ENCODE results near the gene SCN1A. TPM values are rescaled to one million over a fixed set of nuclear protein-coding genes. Genes with fewer than 3 reads are reported as not detected.

Gene SCN1A
- total and polyA plus RNA-seq, 2 of the 4 experiments (the other 2 are of a cell fraction) = under 0.01 TPM; not detected in 1

GRCh38 chr2:166090908-166091307 is 36.9 kb downstream of the SCN1A start:
- H2BK20ac ChIP-seq (ENCODE audit: low read depth, low read length) = no peak overlapping the region
- H3K79me1 ChIP-seq (ENCODE audit: low read depth in 1 of 2, low read length in 2 of 2) = no peaks in the 10 kb centered on the region
- H4K20me1 ChIP-seq (ENCODE audit: insufficient read depth, low read length) = no peaks in the 10 kb centered on the region
- no peak overlapping the region for H3K14ac ChIP-seq (replicated peaks; ENCODE audit: low read depth, low read length)
- ChIA-PET POLR2A (ENCODE audit: unreplicated experiment) (no interaction called here), CTCF (interaction anchor here (1.6 kb wide), 1 partner anchor 16 kb away, joined by 5 read pairs; no protein-coding TSS in a partner anchor)
- H3K23ac ChIP-seq (ENCODE audit: low read depth, low read length) = no peak overlapping the region
- dilution Hi-C loops (cut with HindIII; ENCODE audit: low sequenced_read_pairs, unreplicated experiment) (no loop called here), intact Hi-C loops (cut with micrococcal nuclease) (no loop called here), in situ Hi-C loops (cut with MboI; ENCODE audit: low sequenced_read_pairs) (no loop called here)
- H2BK5ac ChIP-seq (ENCODE audit: low read depth, low read length, poor library complexity, severe bottlenecking) = no peak overlapping the region
- H3K4me2 ChIP-seq (ENCODE audit: low read depth, low read length) = no peak overlapping the region
- peak; percentile 58 for DNase-seq
- H3K27me3 ChIP-seq (ENCODE audit: control insufficient read depth, insufficient read depth, low read length) = no peaks in the 10 kb centered on the region
- no peak overlapping the region; the same call in 1 of the 2 replicates for H2AK5ac ChIP-seq (ENCODE audit: low read depth, low read length)
- no peak overlapping the region for H3K4me3 ChIP-seq (ENCODE audit: insufficient read depth, low read depth, low read length)
- H3K18ac ChIP-seq (ENCODE audit: low read depth, low read length) = no peak overlapping the region
- H3K27ac ChIP-seq (ENCODE audit: insufficient read depth, low read length) = no peak overlapping the region
- H4K91ac ChIP-seq (ENCODE audit: insufficient read depth, low read depth, low read length) = no peak overlapping the region
- BruUV-seq (replicated peaks) = no TSS peak
- no peaks in the 10 kb centered on the region for H3K9me1 ChIP-seq (ENCODE audit: insufficient read depth, low read length)
- no CpG with 5 or more reads among the region's 5 CpGs for WGBS, 2 experiments (ENCODE audit: extremely low coverage in 2 of 2, insufficient read length in 1 of 2)
- H3K4me1 ChIP-seq (ENCODE audit: control insufficient read depth, insufficient read depth, low read length) = peaks cover 3% of the 10 kb centered on the region
- no peak overlapping the region for H4K5ac ChIP-seq (ENCODE audit: low read depth, low read length)
- no peaks in the 10 kb centered on the region for H3K9me3 ChIP-seq (ENCODE audit: control insufficient read depth, insufficient read depth, low read length)
- no peak overlapping the region for H3K9ac ChIP-seq (ENCODE audit: low read depth, low read length)
- H2BK120ac ChIP-seq (ENCODE audit: low read depth, low read length) = no peak overlapping the region
- no peak overlapping the region for H2BK15ac ChIP-seq (ENCODE audit: low read depth, low read length)
- no peak overlapping the region for H3K56ac ChIP-seq (ENCODE audit: extremely low read depth, insufficient read depth, low read length)
- TF ChIP-seq CEBPB (IDR thresholded peaks at IDR 0.05; ENCODE audit: low read depth, low read length) = peak; percentile 70
- no peak for TF ChIP-seq CTCF (conservative IDR thresholded peaks at IDR 0.05; ENCODE audit: low read depth, low read length)
- no peak overlapping the region for H3K4ac ChIP-seq (ENCODE audit: low read depth, low read length)
- H4K8ac ChIP-seq (ENCODE audit: low read depth in 2 of 2, low read length in 2 of 2) = no peak overlapping the region
- peak; percentile 52 for ATAC-seq (ENCODE audit: low read depth)
- H3K36me3 ChIP-seq (ENCODE audit: control insufficient read depth, insufficient read depth, low read length) = no peaks in the 10 kb centered on the region
- H2AFZ ChIP-seq (replicated peaks; ENCODE audit: low read length, poor library complexity) = no peak overlapping the region
- H2AK9ac ChIP-seq (replicated peaks; ENCODE audit: low read depth, low read length, poor library complexity) = no peak overlapping the region
